Measurements from ENCODE around the gene SPRY2.

Gene SPRY2

DNA sequence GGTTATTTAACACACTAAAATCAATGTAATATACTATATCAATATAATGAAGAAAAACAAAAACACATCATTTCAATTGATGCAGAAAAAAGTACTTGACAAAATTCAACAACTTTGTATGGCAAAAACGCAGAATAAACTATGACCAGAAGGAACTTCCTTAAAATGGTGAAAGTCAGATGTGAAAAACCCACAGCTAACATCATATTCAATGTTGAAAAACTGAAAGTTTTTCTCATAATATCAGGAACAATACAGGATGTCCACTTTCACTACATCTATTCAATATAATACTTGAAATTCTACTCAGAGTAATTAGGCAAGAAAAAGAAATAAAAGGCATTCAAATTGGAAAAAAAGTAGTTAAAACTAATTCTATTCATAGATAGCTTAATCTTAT lies 50.3 kb downstream of the SPRY2 start:
- Mint-ChIP-seq H3K4me3 (no peak overlapping the region), H3K9me3 (no peaks in the 10 kb centered on the region), H3K4me1 (ENCODE audit: low read depth) (no peaks in the 10 kb centered on the region), H3K36me3 (ENCODE audit: low read depth) (no peaks in the 10 kb centered on the region), H3K27me3 (ENCODE audit: low read depth) (no peaks in the 10 kb centered on the region), H3K27ac (no peak overlapping the region)
- DNase-seq (ENCODE audit: low spot score), result no peak
